Kidney epithelial cell (primary cell): ENCODE measurements around the gene MRLN. TPM values are rescaled to one million over a fixed set of nuclear protein-coding genes. Genes with fewer than 3 reads are reported as not detected.
"Not testable (repeated sequence)": the region's sequence is repeated elsewhere in the genome, so short reads cannot be mapped to it uniquely, and the experiment has no call there.

ENCODE experiments used
- DNase-seq: peaks from one replicate; pipeline ENCODE4 v3.0.0-alpha.2; 2010; ENCODE audit warnings: low read depth
- H3K27me3 ChIP-seq: 2 replicates; pipeline ENCODE4 v1.6.0; 2011; ENCODE audit warnings: low read length; ENCODE audit not compliant: control insufficient read depth, insufficient read depth
- H3K36me3 ChIP-seq: 2 replicates; pipeline ENCODE4 v1.5.1; 2011; ENCODE audit warnings: low read length; ENCODE audit not compliant: control insufficient read depth, insufficient read depth
- H3K4me3 ChIP-seq: 2 replicates; pipeline ENCODE4 v1.5.1; 2011; ENCODE audit warnings: low read depth, mild to moderate bottlenecking, control low read depth, low read length
- total RNA-seq: library from RNA; depleted of rRNA; stranded (reverse); fragments of >200 nt; gene quantifications from 2 replicates; pipeline ENCODE4 v1.2.3, GENCODE V29; 2015
- TF ChIP-seq, protein P1 (sequence below): IDR thresholded peaks from 2 replicates; pipeline ENCODE4 v1.5.1; 2011; ENCODE audit warnings: mild to moderate bottlenecking, moderate library complexity, low read length, control low read depth, inconsistent platforms; ENCODE audit not compliant: insufficient read depth, poor library complexity, severe bottlenecking

The MRLN gene
- total RNA-seq, 1 donor from 2014 or later: not detected

DNA sequence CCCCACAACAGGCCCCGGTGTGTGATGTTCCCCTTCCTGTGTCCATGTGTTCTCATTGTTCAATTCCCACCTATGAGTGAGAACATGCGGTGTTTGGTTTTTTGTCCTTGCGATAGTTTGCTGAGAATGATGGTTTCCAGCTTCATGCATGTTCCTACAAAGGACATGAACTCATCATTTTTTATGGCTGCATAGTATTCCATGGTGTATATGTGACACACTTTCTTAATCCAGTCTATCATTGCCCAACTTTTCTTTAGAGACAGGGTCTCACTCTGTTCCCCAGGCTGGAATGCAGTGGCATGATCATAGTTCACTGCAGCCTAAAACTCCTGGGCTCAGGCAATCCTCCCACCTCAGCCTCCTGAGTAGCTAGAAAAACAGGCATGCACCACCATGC is 32.2 kb upstream of the MRLN start:
- not testable (repeated sequence) for H3K36me3 ChIP-seq, H3K27me3 ChIP-seq, DNase-seq, H3K4me3 ChIP-seq

DNA sequence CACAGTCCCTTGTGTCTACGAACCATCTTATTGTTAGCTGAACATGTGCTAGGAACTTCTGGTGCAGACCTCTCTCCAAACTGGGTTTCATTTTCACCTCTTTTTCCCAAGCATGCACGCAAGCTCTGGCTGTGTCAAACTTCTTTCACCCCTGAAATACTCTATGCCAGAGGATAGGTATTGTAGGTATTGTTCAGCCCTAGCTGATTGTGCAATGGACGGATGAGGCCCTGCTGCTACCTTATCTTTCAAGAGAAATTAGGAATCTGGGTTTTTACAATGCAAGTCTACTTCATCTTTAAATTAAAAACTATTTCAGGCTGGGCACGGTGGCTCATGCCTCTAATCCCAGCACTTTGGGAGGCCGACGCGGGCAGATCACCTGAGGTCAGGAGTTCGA is 28.3 kb upstream of the MRLN start:
- no peaks in the 10 kb centered on the region for H3K27me3 ChIP-seq
- TF ChIP-seq, protein P1, sequence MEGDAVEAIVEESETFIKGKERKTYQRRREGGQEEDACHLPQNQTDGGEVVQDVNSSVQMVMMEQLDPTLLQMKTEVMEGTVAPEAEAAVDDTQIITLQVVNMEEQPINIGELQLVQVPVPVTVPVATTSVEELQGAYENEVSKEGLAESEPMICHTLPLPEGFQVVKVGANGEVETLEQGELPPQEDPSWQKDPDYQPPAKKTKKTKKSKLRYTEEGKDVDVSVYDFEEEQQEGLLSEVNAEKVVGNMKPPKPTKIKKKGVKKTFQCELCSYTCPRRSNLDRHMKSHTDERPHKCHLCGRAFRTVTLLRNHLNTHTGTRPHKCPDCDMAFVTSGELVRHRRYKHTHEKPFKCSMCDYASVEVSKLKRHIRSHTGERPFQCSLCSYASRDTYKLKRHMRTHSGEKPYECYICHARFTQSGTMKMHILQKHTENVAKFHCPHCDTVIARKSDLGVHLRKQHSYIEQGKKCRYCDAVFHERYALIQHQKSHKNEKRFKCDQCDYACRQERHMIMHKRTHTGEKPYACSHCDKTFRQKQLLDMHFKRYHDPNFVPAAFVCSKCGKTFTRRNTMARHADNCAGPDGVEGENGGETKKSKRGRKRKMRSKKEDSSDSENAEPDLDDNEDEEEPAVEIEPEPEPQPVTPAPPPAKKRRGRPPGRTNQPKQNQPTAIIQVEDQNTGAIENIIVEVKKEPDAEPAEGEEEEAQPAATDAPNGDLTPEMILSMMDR: no peak
- no peaks in the 10 kb centered on the region for H3K36me3 ChIP-seq
- DNase-seq: no peak
- H3K4me3 ChIP-seq: no peak overlapping the region

DNA sequence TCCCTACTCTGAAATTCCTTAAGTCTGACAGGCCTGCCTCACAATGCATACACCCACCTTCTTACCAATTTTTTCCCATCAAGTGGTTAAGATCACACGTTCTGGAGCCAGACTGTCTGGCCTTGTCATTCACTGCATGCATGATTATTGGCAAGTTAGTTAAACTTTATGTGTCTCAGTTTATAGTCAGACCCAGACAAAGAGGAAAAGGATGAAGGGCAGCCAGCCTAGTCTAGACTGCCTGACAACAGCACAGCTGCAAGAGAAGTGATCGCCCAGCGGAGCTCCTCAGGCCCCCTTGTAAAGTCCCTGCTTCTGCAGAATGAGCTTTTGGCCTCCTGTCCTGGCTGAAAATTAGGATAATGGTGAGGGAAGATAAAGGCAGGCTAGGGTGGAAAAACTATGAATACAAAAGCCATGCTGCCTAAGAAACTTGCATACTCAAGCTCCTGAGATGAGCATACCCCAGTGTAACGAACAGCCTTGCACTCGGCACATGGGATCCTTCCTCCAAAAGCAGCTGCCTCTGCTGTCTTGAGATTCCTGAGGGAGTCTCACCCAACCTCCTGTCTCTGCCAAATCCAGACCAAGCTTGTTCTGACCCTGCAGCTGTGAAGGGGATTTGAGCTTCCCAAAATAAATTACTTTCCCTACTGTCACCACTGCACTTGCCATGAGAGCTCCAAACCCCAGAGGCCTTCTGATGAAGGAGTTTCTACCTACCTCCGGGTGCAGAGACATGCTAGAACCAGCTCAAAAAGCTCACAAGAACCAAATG is 26.7 kb upstream of the MRLN start:
- H3K36me3 ChIP-seq: no peaks in the 10 kb centered on the region
- DNase-seq: no peak
- no peak overlapping the region for H3K4me3 ChIP-seq

DNA sequence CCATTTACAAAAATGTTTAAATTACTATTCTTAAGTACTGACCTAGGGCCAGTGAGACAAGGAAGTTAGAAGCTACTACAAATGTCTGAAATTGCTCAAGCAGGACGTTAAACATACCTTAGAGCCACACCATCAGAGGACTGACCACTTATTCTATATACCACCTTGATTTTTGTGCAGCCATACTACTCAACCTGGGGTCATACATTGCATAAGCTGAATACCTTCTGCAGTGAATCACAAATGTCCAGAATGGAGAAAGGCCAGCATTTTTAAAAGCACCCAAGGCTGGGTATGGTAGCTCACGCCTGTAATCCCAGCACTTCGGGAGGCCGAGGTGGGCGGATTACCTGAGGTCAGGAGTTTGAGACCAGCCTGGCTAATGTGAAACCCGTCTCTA is 21.2 kb upstream of the MRLN start:
- Histone ChIP-seq H3K36me3 (no peaks in the 10 kb centered on the region), H3K4me3 (no peak overlapping the region), H3K27me3 (no peaks in the 10 kb centered on the region)
- TF ChIP-seq, protein P1: no peak
- no peak for DNase-seq

More for the DNA sequence above, 26.7 kb upstream of the MRLN start:
- no peaks in the 10 kb centered on the region for H3K27me3 ChIP-seq
- TF ChIP-seq, protein P1: no peak

DNA sequence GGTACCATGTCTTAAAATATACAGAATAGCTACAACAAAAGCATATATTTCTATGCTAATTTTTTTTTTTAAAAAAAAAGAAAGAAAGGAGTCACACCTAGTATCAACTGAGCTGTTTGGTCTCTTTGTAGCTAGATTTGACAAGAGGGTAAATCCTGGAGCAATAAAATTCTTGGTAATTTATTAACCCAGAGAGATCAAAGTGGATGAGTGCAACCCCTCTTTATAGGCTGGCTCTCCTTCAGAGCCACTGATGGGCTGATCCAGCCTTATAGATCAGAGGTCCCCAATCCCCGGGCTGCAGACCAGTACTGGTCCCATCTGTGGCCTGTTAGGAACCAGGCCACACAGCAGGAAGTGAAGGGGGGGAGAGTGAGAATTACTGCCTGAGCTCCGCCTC is 19.8 kb upstream of the MRLN start:
- H3K4me3 ChIP-seq: no peak overlapping the region
- H3K36me3 ChIP-seq: no peaks in the 10 kb centered on the region
- TF ChIP-seq, protein P1: no peak
- no peaks in the 10 kb centered on the region for H3K27me3 ChIP-seq
- no peak for DNase-seq

DNA sequence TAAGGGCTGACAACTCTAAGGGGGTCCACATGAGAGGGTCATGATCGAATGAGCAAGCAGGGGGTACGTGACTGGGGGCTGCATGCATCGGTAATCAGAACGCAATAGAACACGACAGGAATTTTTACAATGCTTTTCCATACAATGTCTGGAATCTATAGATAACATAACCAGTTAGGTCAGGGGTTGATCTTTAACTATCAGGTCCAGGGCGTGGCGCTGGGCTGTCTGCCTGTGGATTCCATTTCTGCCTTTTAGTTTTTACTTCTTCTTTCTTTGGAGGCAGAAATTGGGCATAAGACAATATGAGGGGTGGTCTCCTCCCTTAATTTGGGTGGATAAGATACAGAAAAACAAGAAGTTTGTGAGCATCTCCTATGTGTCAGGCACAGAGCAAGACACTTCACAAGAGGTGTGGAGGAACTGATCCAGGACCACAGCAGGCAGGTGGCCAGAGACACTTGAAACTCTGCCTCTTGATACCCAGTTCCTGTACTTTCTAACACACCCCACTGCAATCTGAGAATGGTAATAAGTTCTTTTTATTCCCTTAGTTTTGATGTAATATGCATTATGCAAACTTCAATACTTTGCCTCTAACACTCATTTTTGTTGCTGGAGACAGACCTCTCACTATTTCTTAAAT is 18.0 kb upstream of the MRLN start:
- DNase-seq: no peak

More for the DNA sequence above, 18.0 kb upstream of the MRLN start:
- Histone ChIP-seq H3K4me3 (no peak overlapping the region), H3K36me3 (no peaks in the 10 kb centered on the region), H3K27me3 (no peaks in the 10 kb centered on the region)
- TF ChIP-seq, protein P1: no peak
